Measurements from ENCODE around the gene FAM227B. TPM values are rescaled to one million over a fixed set of nuclear protein-coding genes. Genes with fewer than 3 reads are reported as not detected.
A peak's percentile ranks its signal among the peaks of the same experiment; 100 is the strongest.

Gene FAM227B
- total RNA-seq, 1 donor from 2014 or later = 5.8 TPM

- no peak for DNase-seq (ENCODE audit: low read depth)
- no peak overlapping the region for H3K4me3 ChIP-seq (ENCODE audit: low read depth, low read length)
- no peak for TF ChIP-seq CTCF (IDR thresholded peaks at IDR 0.05; ENCODE audit: insufficient read depth, low read length, poor library complexity, severe bottlenecking)
- no peaks in the 10 kb centered on the region for H3K27me3 ChIP-seq (ENCODE audit: control insufficient read depth, insufficient read depth, low read length)
- no peaks in the 10 kb centered on the region for H3K36me3 ChIP-seq (ENCODE audit: control insufficient read depth, insufficient read depth, low read length)
These were observed 17.2 kb upstream of the FAM227B start for GRCh38 chr15:49637857-49638256.

DNA sequence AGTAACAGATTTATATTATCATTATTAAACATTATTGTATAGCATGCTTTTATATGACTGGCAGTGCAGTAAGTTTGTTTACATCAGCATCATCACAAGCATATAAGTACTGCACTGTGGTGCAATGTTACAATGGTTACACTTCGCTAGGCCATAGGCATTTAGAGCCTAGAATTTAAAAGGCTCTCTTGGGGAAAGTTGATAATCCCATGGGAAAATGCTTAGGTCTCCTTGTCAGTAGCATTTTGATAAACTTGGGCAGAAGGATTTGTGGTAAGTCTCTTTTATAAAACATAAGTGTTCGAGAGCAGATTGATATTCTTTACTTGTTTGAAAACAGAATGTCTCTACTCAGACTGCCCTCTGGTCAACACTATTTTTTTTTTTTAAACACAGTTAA lies 7.8 kb upstream of the FAM227B start:
- no peak for DNase-seq (ENCODE audit: low read depth)
- H3K4me3 ChIP-seq (ENCODE audit: low read depth, low read length) = no peak overlapping the region
- no peaks in the 10 kb centered on the region for H3K27me3 ChIP-seq (ENCODE audit: control insufficient read depth, insufficient read depth, low read length)
- no peak for TF ChIP-seq CTCF (IDR thresholded peaks at IDR 0.05; ENCODE audit: insufficient read depth, low read length, poor library complexity, severe bottlenecking)
- peaks cover 1% of the 10 kb centered on the region for H3K36me3 ChIP-seq (ENCODE audit: control insufficient read depth, insufficient read depth, low read length)

GRCh38 chr15:49627407-49627877 lies 6.8 kb upstream of the FAM227B start:
- Histone ChIP-seq H3K4me3 (ENCODE audit: low read depth, low read length) (no peak overlapping the region), H3K27me3 (ENCODE audit: control insufficient read depth, insufficient read depth, low read length) (no peaks in the 10 kb centered on the region), H3K36me3 (ENCODE audit: control insufficient read depth, insufficient read depth, low read length) (peaks cover 1% of the 10 kb centered on the region)
- no peak for TF ChIP-seq CTCF (IDR thresholded peaks at IDR 0.05; ENCODE audit: insufficient read depth, low read length, poor library complexity, severe bottlenecking)
- peak; percentile 65 for DNase-seq (ENCODE audit: low read depth)

GRCh38 chr15:49625460-49626036 lies 4.9 kb upstream of the FAM227B start:
- TF ChIP-seq CTCF (IDR thresholded peaks at IDR 0.05; ENCODE audit: insufficient read depth, low read length, poor library complexity, severe bottlenecking) = no peak

DNA sequence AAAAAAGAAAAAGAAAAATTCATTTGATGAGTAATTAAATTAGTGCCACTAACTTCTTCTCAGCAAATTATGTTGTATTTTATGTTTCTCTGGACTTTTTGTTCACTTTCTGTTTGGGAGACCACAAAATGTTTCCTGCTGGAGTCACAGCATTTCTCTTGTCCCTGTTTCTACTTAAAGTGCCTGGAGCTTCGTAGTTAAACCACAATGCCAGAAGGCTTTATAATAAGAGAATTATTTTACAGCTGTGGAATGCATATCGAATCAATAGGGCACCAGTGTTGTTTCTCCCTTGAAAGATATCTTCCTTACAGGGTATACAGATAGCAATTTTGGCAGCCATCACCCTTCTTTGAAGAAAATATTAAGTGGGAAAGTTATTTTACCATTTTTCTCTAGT lies 3.4 kb upstream of the FAM227B start:
- Histone ChIP-seq H3K4me3 (ENCODE audit: low read depth, low read length) (no peak overlapping the region), H3K36me3 (ENCODE audit: control insufficient read depth, insufficient read depth, low read length) (peaks cover 1% of the 10 kb centered on the region), H3K27me3 (ENCODE audit: control insufficient read depth, insufficient read depth, low read length) (no peaks in the 10 kb centered on the region)
- no peak for DNase-seq (ENCODE audit: low read depth)
- TF ChIP-seq CTCF (IDR thresholded peaks at IDR 0.05; ENCODE audit: insufficient read depth, low read length, poor library complexity, severe bottlenecking) = no peak

More at GRCh38 chr15:49625460-49626036, 4.9 kb upstream of the FAM227B start:
- Histone ChIP-seq H3K27me3 (ENCODE audit: control insufficient read depth, insufficient read depth, low read length) (no peaks in the 10 kb centered on the region), H3K4me3 (ENCODE audit: low read depth, low read length) (no peak overlapping the region), H3K36me3 (ENCODE audit: control insufficient read depth, insufficient read depth, low read length) (peaks cover 1% of the 10 kb centered on the region)
- no peak for DNase-seq (ENCODE audit: low read depth)

DNA sequence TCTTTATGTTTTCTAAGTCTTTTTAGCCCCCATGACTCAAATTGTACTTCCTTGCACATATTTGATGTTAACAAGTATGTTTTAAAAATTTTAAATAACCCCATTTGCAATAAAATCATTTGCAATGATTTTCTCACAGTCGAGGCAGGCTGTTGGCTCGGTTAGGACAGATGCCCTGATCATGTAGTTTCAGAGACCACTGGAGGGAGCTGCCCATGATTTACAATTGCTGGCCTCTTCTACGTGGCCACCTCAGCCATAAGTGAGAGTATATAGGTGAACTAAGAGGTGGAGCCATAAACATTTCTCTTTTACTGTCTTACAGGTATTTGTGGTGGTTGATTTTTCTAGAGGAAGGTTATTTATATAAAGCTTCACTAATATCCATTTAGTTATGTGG lies 1.9 kb upstream of the FAM227B start:
- no peak for TF ChIP-seq CTCF (IDR thresholded peaks at IDR 0.05; ENCODE audit: insufficient read depth, low read length, poor library complexity, severe bottlenecking)
- Histone ChIP-seq H3K27me3 (ENCODE audit: control insufficient read depth, insufficient read depth, low read length) (no peaks in the 10 kb centered on the region), H3K36me3 (ENCODE audit: control insufficient read depth, insufficient read depth, low read length) (peaks cover 1% of the 10 kb centered on the region), H3K4me3 (ENCODE audit: low read depth, low read length) (no peak overlapping the region)
- DNase-seq (ENCODE audit: low read depth) = no peak
